ENCODE data around the gene GRAMD1A.

- TF ChIP-seq EP300 (IDR thresholded peaks at IDR 0.05; ENCODE audit: low read depth): no peak
- TF ChIP-seq CTCF (IDR thresholded peaks at IDR 0.05): no peak
- TF ChIP-seq POLR2AphosphoS5 (IDR thresholded peaks at IDR 0.05): no peak
These were observed 35.5 kb upstream of the GRAMD1A start for GRCh38 chr19:34964598-34964997.

Measured in transverse colon (tissue), 4 donors.